GM12878 (cell line): Measurements from ENCODE around the gene ZNFX1. TPM values are rescaled to one million over a fixed set of nuclear protein-coding genes. Genes with fewer than 3 reads are reported as not detected.

Source experiments
- CHD1 ChIP-seq: IDR thresholded peaks from 2 replicates; pipeline ENCODE4 v1.6.1; 2012; ENCODE audit warnings: low read depth, low read length, improper control_type of control experiment
- DPF2 ChIP-seq: fragments of 450-650 bp; IDR thresholded peaks from 2 replicates; pipeline ENCODE4 v1.6.1; 2017; ENCODE audit warnings: mild to moderate bottlenecking
- GABPA ChIP-seq: IDR thresholded peaks from 2 replicates; pipeline ENCODE4 v1.6.1; 2014; ENCODE audit warnings: antibody characterized with exemption, low read depth, mild to moderate bottlenecking, inconsistent platforms
- IKZF1 ChIP-seq: fragments of 450-650 bp; conservative IDR thresholded peaks from 2 replicates; pipeline ENCODE4 v1.6.1; 2017; ENCODE audit warnings: antibody characterized with exemption, mild to moderate bottlenecking
- KDM1A ChIP-seq: fragments of 200-600 bp; sonication (generic); IDR thresholded peaks from 2 replicates; pipeline ENCODE4 v1.6.1; 2016; ENCODE audit warnings: borderline replicate concordance
- MLLT1 ChIP-seq: fragments of 450-650 bp; IDR thresholded peaks from 2 replicates; pipeline ENCODE4 v1.6.1; 2016; ENCODE audit warnings: mild to moderate bottlenecking
- MTA2 ChIP-seq: fragments of 450-650 bp; IDR thresholded peaks from 2 replicates; pipeline ENCODE4 v1.6.1; 2016; ENCODE audit warnings: low read depth, mild to moderate bottlenecking, moderate library complexity
- NFYA ChIP-seq: IDR thresholded peaks from 2 replicates; pipeline ENCODE4 v1.6.1; 2011; ENCODE audit warnings: low read depth, mild to moderate bottlenecking, low read length, improper control_type of control experiment, borderline replicate concordance
- PML ChIP-seq: IDR thresholded peaks from 2 replicates; pipeline ENCODE4 v1.6.1; 2012; ENCODE audit warnings: low read length, inconsistent platforms
- RCOR1 ChIP-seq: conservative IDR thresholded peaks from 2 replicates; pipeline ENCODE4 v1.6.1; 2012; ENCODE audit warnings: low read depth, low read length, improper control_type of control experiment
- SPI1 ChIP-seq: IDR thresholded peaks from 2 replicates; pipeline ENCODE4 v1.6.1; 2011; ENCODE audit warnings: low read depth, mild to moderate bottlenecking, low read length, moderate library complexity, borderline replicate concordance; ENCODE audit not compliant: insufficient read depth
- TAF1 ChIP-seq: IDR thresholded peaks from 2 replicates; pipeline ENCODE4 v1.6.1; 2011; ENCODE audit warnings: mild to moderate bottlenecking, low read depth, low read length, borderline replicate concordance
- TARDBP ChIP-seq: IDR thresholded peaks from 2 replicates; pipeline ENCODE4 v1.6.1; 2016; ENCODE audit warnings: borderline replicate concordance
- TCF7 ChIP-seq: IDR thresholded peaks from 2 replicates; pipeline ENCODE4 v1.6.1; 2014; ENCODE audit warnings: antibody characterized with exemption, borderline replicate concordance
- ZBTB4 ChIP-seq: fragments of 450-650 bp; formaldehyde crosslinking; IDR thresholded peaks from 2 replicates; pipeline ENCODE4 v1.4.0; 2022; ENCODE audit warnings: mild to moderate bottlenecking, moderate library complexity
- ZNF274 ChIP-seq: IDR thresholded peaks from one replicate; pipeline ENCODE4 v1.8.0; 2011; ENCODE audit not compliant: insufficient read length, insufficient read depth
- ZNF622 ChIP-seq: fragments of 450-650 bp; IDR thresholded peaks from 2 replicates; pipeline ENCODE4 v1.6.1; 2017; ENCODE audit warnings: mild to moderate bottlenecking, inconsistent platforms
- polyA plus RNA-seq, 11 experiments: library from polyadenylated mRNA; depleted of rRNA in 4 of 11; unstranded in 6 of 11; stranded (reverse) in 5 of 11; fragments of >200 nt; fragmentation: Nextera tagmentation in 4 of 11; fragmentation: Illumina TruSeq in 1 of 11; extraction: Ambion mirVana in 4 of 11; extraction: Trizol in 1 of 11; gene quantifications; 1 replicate in 1 of 11; 2 replicates in 10 of 11; pipeline versions ENCODE4 v1.2.1 to v1.2.3, GENCODE V29; 2011 to 2016; ENCODE audit warnings: inconsistent platforms in 2 of 11, missing spikeins in 2 of 11, low read depth in 1 of 11
- total RNA-seq, 4 experiments: library from RNA; depleted of rRNA in 3 of 4; stranded (reverse); fragments of >200 nt in 3 of 4; fragmentation: Illumina TruSeq in 1 of 4; extraction: Trizol in 1 of 4; gene quantifications; 2 replicates each; pipeline versions ENCODE4 v1.2.1 to v1.2.3, GENCODE V29; 2013 to 2021
- TF ChIP-seq, protein P1 (sequence below): fragments of 450-650 bp; IDR thresholded peaks from 2 replicates; pipeline ENCODE4 v1.6.1; 2017; ENCODE audit warnings: mild to moderate bottlenecking, moderate library complexity
- TF ChIP-seq, protein P2 (sequence below): fragments of 450-650 bp; IDR thresholded peaks from 2 replicates; pipeline ENCODE4 v1.6.1; 2018; ENCODE audit warnings: mild to moderate bottlenecking, low read depth, moderate library complexity; ENCODE audit not compliant: partially characterized antibody

The ZNFX1 gene
- total and polyA plus RNA-seq, 10 of the 15 experiments (the other 5 are each of a cell fraction or from before 2014, with no cell fraction given): 7.4 to 31.5 (median 25.6) TPM

GRCh38 chr20:49276161-49276960, 1.5 kb downstream of the ZNFX1 start (continued):
- TF ChIP-seq ZBTB4 (CRISPR knock-in tag) (no peak), PML (0 out of 2 replicates have a peak, but pooled peaks have one; percentile 46), NFYA (no peak), DPF2 (no peak), MLLT1 (no peak; the same call in 1 of the 2 replicates), IKZF1 (0 out of 2 replicates have a peak, but pooled peaks have one; percentile 21), ZNF622 (no peak), TCF7 (no peak), CHD1 (no peak), TAF1 (no peak), KDM1A (no peak), GABPA (no peak), MTA2 (no peak; the same call in 1 of the 2 replicates), ZNF274 (no peak), SPI1 (peak; percentile 44), RCOR1 (no peak), TARDBP (no peak)
- TF ChIP-seq, protein P1, sequence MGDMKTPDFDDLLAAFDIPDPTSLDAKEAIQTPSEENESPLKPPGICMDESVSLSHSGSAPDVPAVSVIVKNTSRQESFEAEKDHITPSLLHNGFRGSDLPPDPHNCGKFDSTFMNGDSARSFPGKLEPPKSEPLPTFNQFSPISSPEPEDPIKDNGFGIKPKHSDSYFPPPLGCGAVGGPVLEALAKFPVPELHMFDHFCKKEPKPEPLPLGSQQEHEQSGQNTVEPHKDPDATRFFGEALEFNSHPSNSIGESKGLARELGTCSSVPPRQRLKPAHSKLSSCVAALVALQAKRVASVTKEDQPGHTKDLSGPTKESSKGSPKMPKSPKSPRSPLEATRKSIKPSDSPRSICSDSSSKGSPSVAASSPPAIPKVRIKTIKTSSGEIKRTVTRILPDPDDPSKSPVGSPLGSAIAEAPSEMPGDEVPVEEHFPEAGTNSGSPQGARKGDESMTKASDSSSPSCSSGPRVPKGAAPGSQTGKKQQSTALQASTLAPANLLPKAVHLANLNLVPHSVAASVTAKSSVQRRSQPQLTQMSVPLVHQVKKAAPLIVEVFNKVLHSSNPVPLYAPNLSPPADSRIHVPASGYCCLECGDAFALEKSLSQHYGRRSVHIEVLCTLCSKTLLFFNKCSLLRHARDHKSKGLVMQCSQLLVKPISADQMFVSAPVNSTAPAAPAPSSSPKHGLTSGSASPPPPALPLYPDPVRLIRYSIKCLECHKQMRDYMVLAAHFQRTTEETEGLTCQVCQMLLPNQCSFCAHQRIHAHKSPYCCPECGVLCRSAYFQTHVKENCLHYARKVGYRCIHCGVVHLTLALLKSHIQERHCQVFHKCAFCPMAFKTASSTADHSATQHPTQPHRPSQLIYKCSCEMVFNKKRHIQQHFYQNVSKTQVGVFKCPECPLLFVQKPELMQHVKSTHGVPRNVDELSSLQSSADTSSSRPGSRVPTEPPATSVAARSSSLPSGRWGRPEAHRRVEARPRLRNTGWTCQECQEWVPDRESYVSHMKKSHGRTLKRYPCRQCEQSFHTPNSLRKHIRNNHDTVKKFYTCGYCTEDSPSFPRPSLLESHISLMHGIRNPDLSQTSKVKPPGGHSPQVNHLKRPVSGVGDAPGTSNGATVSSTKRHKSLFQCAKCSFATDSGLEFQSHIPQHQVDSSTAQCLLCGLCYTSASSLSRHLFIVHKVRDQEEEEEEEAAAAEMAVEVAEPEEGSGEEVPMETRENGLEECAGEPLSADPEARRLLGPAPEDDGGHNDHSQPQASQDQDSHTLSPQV: no peak
- TF ChIP-seq, protein P2, sequence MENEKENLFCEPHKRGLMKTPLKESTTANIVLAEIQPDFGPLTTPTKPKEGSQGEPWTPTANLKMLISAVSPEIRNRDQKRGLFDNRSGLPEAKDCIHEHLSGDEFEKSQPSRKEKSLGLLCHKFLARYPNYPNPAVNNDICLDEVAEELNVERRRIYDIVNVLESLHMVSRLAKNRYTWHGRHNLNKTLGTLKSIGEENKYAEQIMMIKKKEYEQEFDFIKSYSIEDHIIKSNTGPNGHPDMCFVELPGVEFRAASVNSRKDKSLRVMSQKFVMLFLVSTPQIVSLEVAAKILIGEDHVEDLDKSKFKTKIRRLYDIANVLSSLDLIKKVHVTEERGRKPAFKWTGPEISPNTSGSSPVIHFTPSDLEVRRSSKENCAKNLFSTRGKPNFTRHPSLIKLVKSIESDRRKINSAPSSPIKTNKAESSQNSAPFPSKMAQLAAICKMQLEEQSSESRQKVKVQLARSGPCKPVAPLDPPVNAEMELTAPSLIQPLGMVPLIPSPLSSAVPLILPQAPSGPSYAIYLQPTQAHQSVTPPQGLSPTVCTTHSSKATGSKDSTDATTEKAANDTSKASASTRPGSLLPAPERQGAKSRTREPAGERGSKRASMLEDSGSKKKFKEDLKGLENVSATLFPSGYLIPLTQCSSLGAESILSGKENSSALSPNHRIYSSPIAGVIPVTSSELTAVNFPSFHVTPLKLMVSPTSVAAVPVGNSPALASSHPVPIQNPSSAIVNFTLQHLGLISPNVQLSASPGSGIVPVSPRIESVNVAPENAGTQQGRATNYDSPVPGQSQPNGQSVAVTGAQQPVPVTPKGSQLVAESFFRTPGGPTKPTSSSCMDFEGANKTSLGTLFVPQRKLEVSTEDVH: no peak
